ENCODE measurements around the gene SPOCK2.

SPOCK2 gene

DNA sequence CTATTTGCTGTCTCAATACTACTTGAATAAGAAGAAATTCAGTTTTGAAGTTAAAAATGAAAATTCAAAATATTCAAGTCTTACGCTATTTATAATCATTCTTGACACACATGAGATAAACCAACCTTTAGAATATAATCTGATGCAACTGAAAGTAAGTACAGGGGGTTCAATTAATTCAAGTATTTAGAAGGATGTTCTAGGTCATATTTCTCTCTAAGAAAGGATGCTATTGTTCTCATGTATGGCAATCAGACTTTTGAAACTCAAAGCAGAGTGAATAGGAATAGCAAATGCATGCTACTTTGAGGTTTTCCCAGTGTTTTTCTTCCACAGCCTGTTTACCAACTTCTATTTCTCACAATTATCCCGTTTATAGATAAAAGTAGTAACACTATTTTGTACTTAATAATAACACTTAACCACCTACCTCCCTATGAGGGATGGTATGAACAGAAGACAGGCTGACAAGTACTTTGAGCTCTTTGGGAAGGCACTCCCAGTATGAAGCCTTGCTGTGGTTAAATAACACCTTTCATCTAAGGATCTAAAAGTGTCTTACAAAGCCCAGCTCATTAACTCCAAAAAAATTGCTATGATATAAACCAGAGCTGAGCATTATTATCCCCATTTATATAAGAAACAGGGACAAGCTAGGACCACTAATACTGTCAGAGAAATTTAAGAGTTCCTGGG, 18.0 kb upstream of the SPOCK2 start:
- Histone ChIP-seq H3K27ac (ENCODE audit: low read depth, low read length) (no peak overlapping the region), H3K27me3 (ENCODE audit: control insufficient read depth in 1 of 2, insufficient read depth in 2 of 2, low read length in 2 of 2) (no peaks in the 10 kb centered on the region), H3K36me3 (ENCODE audit: insufficient read depth, low read length) (peaks cover 8% of the 10 kb centered on the region), H3K4me1 (ENCODE audit: insufficient read depth, low read length) (no peaks in the 10 kb centered on the region), H3K9me3 (ENCODE audit: low read length) (no peaks in the 10 kb centered on the region), H3K4me3 (ENCODE audit: low read depth in 1 of 2, low read length in 2 of 2) (no peak overlapping the region), H3K9ac (ENCODE audit: low read length) (no peak overlapping the region)

DNA sequence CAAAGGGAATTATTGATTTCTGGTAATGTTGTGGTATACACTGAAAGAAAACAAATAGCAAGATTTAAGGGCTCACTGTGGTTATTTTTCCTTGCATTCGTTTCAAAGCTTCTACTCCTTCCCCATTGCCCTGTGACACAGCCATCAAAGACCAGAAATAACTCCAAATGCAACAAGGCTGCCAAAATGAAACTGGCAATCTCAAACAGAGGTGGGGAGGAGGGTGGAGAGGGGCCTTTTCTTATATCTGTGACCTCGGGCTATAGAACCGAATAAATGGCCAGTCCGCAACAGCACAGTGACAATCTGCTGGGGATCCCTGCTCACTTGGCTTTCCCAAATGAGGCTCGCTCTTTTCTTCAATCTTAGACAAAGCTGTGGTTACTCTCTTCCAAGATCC, 17.4 kb upstream of the SPOCK2 start:
- H3K4me3 ChIP-seq (ENCODE audit: low read depth in 1 of 2, low read length in 2 of 2), result no peak overlapping the region
- no peaks in the 10 kb centered on the region for H3K9me3 ChIP-seq (ENCODE audit: low read length)
- no peak overlapping the region for H3K9ac ChIP-seq (ENCODE audit: low read length)
- no peaks in the 10 kb centered on the region for H3K4me1 ChIP-seq (ENCODE audit: insufficient read depth, low read length)
- peaks cover 10% of the 10 kb centered on the region for H3K36me3 ChIP-seq (ENCODE audit: insufficient read depth, low read length)
- no peak overlapping the region for H3K27ac ChIP-seq (ENCODE audit: low read depth, low read length)
- no peaks in the 10 kb centered on the region for H3K27me3 ChIP-seq (ENCODE audit: control insufficient read depth in 1 of 2, insufficient read depth in 2 of 2, low read length in 2 of 2)

DNA sequence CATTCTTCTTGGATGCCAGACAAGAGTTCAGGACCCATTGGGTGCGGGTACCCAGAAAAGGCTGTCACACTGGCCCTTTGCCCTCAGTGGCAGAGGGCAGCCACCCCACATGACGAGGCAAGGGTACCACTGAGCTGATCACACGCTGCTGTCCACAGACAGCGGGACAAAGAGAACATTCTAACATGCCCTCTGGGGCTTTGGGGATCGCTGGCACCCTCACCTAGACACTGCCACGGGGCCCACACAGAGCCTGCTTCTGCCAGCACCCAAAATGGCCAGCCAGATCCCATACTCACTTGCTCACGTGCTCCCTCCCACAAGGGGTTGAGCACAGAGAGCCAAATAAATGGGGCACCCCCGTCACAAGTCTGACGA, 16.7 kb upstream of the SPOCK2 start:
- H3K36me3 ChIP-seq (ENCODE audit: insufficient read depth, low read length), result peaks cover 10% of the 10 kb centered on the region
- H3K27ac ChIP-seq (ENCODE audit: low read depth, low read length), result no peak overlapping the region
- H3K4me3 ChIP-seq (ENCODE audit: low read depth in 1 of 2, low read length in 2 of 2), result no peak overlapping the region
- no peaks in the 10 kb centered on the region for H3K27me3 ChIP-seq (ENCODE audit: control insufficient read depth in 1 of 2, insufficient read depth in 2 of 2, low read length in 2 of 2)
- H3K9me3 ChIP-seq (ENCODE audit: low read length), result no peaks in the 10 kb centered on the region
- H3K9ac ChIP-seq (ENCODE audit: low read length), result no peak overlapping the region
- H3K4me1 ChIP-seq (ENCODE audit: insufficient read depth, low read length), result no peaks in the 10 kb centered on the region

DNA sequence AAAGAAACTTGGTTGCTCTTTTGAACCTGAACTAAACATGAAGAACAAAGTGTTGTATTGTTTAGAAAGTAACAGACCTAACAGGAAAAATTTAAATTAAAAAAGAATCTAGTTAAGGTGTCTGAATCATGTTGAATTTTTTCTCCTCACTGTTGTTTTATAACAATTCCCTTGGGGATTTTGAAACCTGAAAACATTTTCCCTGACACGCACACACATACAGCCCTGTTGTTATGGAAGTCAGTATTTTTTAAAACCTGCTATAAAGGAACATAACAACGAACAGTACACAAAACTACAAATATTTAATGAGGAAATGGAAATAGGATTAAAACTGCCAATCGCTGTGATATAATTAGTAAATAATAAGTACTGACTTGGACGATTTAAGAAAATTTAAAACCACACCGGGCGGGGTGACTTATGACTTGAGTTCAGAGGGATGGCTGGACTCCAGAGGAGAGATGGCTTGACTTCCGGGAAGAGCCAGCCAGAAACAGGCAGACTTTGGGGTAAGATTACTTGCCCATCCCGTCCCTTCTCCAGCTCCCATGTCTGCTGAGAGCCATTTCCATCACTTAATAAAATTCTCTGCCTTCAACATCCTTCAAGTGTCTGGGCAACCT, 16.2 kb upstream of the SPOCK2 start:
- no peaks in the 10 kb centered on the region for H3K4me1 ChIP-seq (ENCODE audit: insufficient read depth, low read length)
- H3K4me3 ChIP-seq (ENCODE audit: low read depth in 1 of 2, low read length in 2 of 2), result no peak overlapping the region
- H3K9ac ChIP-seq (ENCODE audit: low read length), result no peak overlapping the region
- H3K27me3 ChIP-seq (ENCODE audit: control insufficient read depth in 1 of 2, insufficient read depth in 2 of 2, low read length in 2 of 2), result no peaks in the 10 kb centered on the region
- H3K27ac ChIP-seq (ENCODE audit: low read depth, low read length), result no peak overlapping the region
- peaks cover 10% of the 10 kb centered on the region for H3K36me3 ChIP-seq (ENCODE audit: insufficient read depth, low read length)
- H3K9me3 ChIP-seq (ENCODE audit: low read length), result no peaks in the 10 kb centered on the region

DNA sequence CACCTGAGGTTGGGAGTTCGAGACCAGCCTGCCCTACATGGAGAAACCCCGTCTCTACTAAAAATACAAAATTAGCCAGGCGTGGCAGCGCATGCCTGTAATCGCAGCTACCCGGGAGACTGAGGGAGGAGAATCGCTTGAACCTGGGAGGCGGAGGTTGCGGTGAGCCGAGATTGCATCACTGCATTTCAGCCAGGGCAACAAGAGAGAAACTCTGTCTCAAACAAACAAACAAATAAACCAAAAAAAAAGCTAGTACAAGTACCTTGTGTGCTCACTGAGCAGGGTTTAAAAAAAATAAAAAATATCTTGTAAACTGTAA, 11.2 kb upstream of the SPOCK2 start:
- no peaks in the 10 kb centered on the region for H3K4me1 ChIP-seq (ENCODE audit: insufficient read depth, low read length)
- H3K9me3 ChIP-seq (ENCODE audit: low read length), result no peaks in the 10 kb centered on the region
- no peak overlapping the region for H3K27ac ChIP-seq (ENCODE audit: low read depth, low read length)
- peaks cover 15% of the 10 kb centered on the region for H3K36me3 ChIP-seq (ENCODE audit: insufficient read depth, low read length)
- no peak overlapping the region for H3K9ac ChIP-seq (ENCODE audit: low read length)
- no peak overlapping the region for H3K4me3 ChIP-seq (ENCODE audit: low read depth in 1 of 2, low read length in 2 of 2)
- H3K27me3 ChIP-seq (ENCODE audit: control insufficient read depth in 1 of 2, insufficient read depth in 2 of 2, low read length in 2 of 2), result no peaks in the 10 kb centered on the region

DNA sequence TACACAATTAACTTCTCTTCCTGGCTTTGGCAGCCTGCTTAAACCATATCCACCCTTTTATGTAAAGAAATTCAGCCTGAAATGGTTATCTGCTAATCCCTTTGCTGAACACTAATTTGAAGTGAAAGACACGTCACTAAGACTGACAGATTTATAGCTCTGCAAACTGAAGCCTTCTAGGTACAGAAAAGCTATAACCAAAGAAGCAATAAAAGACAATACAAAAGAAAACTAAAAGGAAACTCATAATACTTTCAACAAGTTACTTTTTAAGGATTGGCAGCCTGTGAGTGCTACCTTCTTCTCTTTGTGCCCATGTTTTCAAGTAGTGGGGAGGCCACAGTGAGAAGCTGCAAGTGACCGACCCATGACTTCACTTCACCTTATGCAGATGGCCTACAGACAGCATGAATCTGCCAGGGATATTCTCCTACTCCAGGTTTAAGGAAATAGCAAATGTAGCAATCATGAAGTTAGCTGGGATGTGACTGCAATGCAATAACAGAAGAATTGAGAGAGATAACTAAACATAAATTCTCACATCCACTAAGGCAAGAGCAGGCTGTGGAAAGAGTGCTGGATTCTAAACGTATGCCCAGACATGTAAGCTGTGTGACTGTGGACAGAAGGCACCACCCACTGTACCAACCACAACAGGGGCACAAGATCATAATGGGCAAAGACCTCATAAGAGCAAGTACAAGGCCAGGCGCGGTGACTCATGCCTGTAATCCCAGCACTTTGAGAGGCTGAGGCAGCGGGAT, 10.7 kb upstream of the SPOCK2 start:
- Histone ChIP-seq H3K9ac (ENCODE audit: low read length) (no peak overlapping the region), H3K27me3 (ENCODE audit: control insufficient read depth in 1 of 2, insufficient read depth in 2 of 2, low read length in 2 of 2) (no peaks in the 10 kb centered on the region), H3K4me1 (ENCODE audit: insufficient read depth, low read length) (no peaks in the 10 kb centered on the region), H3K4me3 (ENCODE audit: low read depth in 1 of 2, low read length in 2 of 2) (no peak overlapping the region), H3K9me3 (ENCODE audit: low read length) (no peaks in the 10 kb centered on the region), H3K27ac (ENCODE audit: low read depth, low read length) (no peak overlapping the region), H3K36me3 (ENCODE audit: insufficient read depth, low read length) (peaks cover 15% of the 10 kb centered on the region)

DNA sequence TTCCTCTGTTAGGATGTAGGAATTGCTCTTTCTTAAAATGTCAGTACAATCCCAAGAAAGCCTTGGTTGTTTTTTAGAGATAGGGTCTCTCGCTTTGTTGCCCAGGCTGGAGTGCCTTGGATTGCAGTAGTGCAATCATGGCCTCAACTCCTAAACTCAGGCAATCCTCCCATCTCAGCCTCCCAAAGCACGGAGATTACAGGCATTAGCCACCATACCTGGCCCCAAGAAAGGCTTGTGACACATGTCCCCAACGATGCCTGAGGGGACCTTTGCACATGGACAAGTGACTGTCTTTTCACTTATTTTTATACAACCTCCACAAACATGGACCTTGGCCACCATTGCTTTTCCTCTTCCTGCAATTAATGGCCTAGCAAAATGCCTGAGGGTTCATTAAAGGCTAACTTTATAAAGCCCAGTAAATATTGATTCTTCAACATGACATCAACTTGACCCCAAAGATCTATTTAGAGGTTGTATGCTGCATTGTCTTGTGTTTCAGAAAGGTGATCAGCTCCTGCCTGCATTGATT, 10.0 kb upstream of the SPOCK2 start:
- Histone ChIP-seq H3K4me3 (ENCODE audit: low read depth in 1 of 2, low read length in 2 of 2) (no peak overlapping the region), H3K9ac (ENCODE audit: low read length) (no peak overlapping the region), H3K27me3 (ENCODE audit: control insufficient read depth in 1 of 2, insufficient read depth in 2 of 2, low read length in 2 of 2) (no peaks in the 10 kb centered on the region), H3K9me3 (ENCODE audit: low read length) (no peaks in the 10 kb centered on the region), H3K4me1 (ENCODE audit: insufficient read depth, low read length) (no peaks in the 10 kb centered on the region), H3K27ac (ENCODE audit: low read depth, low read length) (no peak overlapping the region), H3K36me3 (ENCODE audit: insufficient read depth, low read length) (peaks cover 15% of the 10 kb centered on the region)

DNA sequence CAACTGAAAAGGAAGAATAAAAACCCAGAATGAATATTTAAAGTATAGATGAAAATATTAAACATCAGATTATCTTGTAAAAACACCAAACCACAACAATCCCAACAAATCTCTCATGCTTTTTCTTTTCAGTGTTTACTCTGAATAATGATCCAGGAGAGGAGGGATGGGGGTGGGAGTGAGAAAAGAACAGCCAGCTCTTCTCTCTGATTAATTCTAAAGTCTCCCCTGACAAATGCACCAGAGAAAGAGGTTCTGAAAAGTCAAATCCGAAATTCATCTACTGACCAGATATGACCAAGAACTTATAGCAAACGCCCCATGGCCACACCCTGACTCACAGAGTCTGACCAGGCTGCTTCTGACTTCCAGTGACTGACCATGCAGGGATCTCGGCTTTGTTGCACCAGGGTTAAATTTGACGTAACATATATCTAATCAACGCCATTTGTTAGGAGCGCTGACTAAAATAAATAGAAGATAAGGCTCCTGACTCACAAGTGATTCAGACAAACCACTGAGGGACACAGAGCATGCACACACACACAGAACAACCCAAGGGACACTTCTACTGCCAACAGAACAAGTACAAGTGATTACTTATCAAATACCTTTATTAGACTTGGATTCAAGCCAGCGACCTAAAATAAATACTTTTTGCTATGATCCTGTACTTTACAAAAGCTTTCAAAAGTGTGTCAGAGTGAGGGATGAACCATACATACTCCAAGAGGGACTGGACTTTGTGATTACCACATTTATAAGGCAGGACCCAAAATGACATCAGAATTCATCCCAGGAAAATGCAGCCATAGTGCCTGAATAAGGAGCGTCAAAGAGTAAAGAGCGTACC, 9.3 kb upstream of the SPOCK2 start:
- Histone ChIP-seq H3K27me3 (ENCODE audit: control insufficient read depth in 1 of 2, insufficient read depth in 2 of 2, low read length in 2 of 2) (no peaks in the 10 kb centered on the region), H3K4me1 (ENCODE audit: insufficient read depth, low read length) (no peaks in the 10 kb centered on the region), H3K4me3 (ENCODE audit: low read depth in 1 of 2, low read length in 2 of 2) (no peak overlapping the region), H3K27ac (ENCODE audit: low read depth, low read length) (no peak overlapping the region), H3K9me3 (ENCODE audit: low read length) (no peaks in the 10 kb centered on the region), H3K36me3 (ENCODE audit: insufficient read depth, low read length) (peaks cover 15% of the 10 kb centered on the region), H3K9ac (ENCODE audit: low read length) (no peak overlapping the region)

DNA sequence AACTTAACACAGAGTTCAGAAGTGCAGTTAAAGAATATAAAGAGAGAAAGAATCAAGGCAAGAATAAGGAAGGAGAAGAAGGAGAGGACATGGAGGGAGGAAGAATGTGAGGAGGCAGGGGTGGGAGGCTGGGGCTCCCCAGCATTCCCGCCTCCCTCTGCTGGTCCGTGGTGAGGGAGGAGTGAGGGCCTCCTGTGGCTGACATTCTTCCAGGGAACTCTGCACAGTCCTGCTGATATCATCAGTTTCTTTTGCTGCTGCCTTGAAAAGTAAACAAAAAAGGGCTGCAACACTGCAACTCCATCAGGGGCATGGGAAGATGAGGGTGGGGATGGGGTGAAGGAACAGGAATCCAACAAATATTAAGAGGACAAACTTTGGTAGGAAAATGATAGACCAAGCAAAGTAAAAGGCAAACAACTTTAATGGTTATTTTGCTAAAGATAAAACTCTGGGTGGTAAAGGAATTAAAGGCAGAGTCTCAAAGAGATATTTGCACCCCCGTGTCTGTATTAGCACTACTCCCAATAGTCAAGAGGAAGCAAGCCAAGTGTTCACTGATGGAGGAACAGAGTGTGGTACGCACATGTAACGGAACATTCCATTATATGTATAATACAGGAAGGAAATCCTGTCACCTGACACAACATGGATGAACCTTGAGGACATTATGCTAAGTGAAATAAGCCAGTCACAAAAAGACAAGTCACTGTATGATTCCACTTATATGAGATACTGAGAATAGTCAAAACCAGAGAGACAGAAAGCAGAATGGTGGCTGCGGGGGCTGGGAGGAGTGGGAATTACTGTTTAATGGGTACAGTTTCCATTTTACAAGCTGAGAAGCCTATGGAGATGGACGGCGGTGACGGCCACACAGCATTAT, 8.0 kb upstream of the SPOCK2 start:
- no peak overlapping the region for H3K27ac ChIP-seq (ENCODE audit: low read depth, low read length)
- peaks cover 8% of the 10 kb centered on the region for H3K36me3 ChIP-seq (ENCODE audit: insufficient read depth, low read length)

DNA sequence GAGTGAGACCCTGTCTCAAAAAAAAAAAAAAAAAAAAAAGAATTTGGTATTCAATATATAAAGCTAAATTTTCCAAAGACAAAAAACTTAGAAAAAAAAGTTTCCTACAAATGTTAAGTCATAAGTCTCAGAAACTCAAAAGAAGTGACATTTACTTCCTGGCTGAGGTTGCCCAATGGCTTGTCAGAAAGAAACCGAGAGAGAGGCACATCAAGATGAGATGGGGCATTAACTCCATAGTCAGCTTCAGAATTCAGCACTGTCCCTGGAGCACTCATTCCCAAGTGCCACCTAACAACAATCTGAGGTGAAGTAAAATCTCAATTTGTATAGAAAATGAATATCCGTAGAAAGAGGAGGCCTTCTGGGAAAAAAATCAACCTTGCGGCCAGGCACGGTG, 6.8 kb upstream of the SPOCK2 start:
- H3K4me3 ChIP-seq (ENCODE audit: low read depth in 1 of 2, low read length in 2 of 2), result no peak overlapping the region
- H3K4me1 ChIP-seq (ENCODE audit: insufficient read depth, low read length), result no peaks in the 10 kb centered on the region
- H3K36me3 ChIP-seq (ENCODE audit: insufficient read depth, low read length), result peaks cover 5% of the 10 kb centered on the region
- no peak overlapping the region for H3K9ac ChIP-seq (ENCODE audit: low read length)
- no peak overlapping the region for H3K27ac ChIP-seq (ENCODE audit: low read depth, low read length)
- H3K9me3 ChIP-seq (ENCODE audit: low read length), result no peaks in the 10 kb centered on the region
- H3K27me3 ChIP-seq (ENCODE audit: control insufficient read depth in 1 of 2, insufficient read depth in 2 of 2, low read length in 2 of 2), result peaks cover 0 to under 1% of the 10 kb centered on the region in 2 donors

More for the DNA sequence above, 8.0 kb upstream of the SPOCK2 start:
- Histone ChIP-seq H3K9ac (ENCODE audit: low read length) (no peak overlapping the region), H3K9me3 (ENCODE audit: low read length) (no peaks in the 10 kb centered on the region), H3K4me3 (ENCODE audit: low read depth in 1 of 2, low read length in 2 of 2) (no peak overlapping the region), H3K27me3 (ENCODE audit: control insufficient read depth in 1 of 2, insufficient read depth in 2 of 2, low read length in 2 of 2) (no peaks in the 10 kb centered on the region), H3K4me1 (ENCODE audit: insufficient read depth, low read length) (no peaks in the 10 kb centered on the region)
